Bronchial epithelial cell (primary cell): ENCODE data around the gene CORO1C. TPM values are rescaled to one million over a fixed set of nuclear protein-coding genes. Genes with fewer than 3 reads are reported as not detected.

Experiments
- DNase-seq: peaks from one replicate; pipeline ENCODE4 v3.0.0-alpha.2; 2010; ENCODE audit warnings: low read depth
- FAIRE-seq: peaks from 2 replicates; lab custom pipeline; 2011; peaks lifted over from hg19 to GRCh38; lab: Jason Lieb, UNC
- H3K27me3 ChIP-seq: 2 replicates; pipeline ENCODE4 v1.5.1; 2011; ENCODE audit warnings: low read length; ENCODE audit not compliant: control insufficient read depth, insufficient read depth
- H3K36me3 ChIP-seq: 2 replicates; pipeline ENCODE4 v1.5.1; 2011; ENCODE audit warnings: low read length; ENCODE audit not compliant: control insufficient read depth, insufficient read depth
- H3K4me3 ChIP-seq: 2 replicates; pipeline ENCODE4 v1.5.1; 2011; ENCODE audit warnings: mild to moderate bottlenecking, low read depth, low read length, control low read depth
- total RNA-seq: library from RNA; depleted of rRNA; stranded (reverse); fragments of >200 nt; gene quantifications from 2 replicates; pipeline ENCODE4 v1.2.1, GENCODE V29; 2014
- TF ChIP-seq, protein P1 (sequence below): IDR thresholded peaks from 2 replicates; pipeline ENCODE4 v1.5.1; 2011; ENCODE audit warnings: mild to moderate bottlenecking, moderate library complexity, low read length, control low read depth, inconsistent platforms; ENCODE audit not compliant: insufficient read depth, severe bottlenecking

Gene CORO1C
- total RNA-seq, 1 donor from 2014 or later: 152 TPM

DNA sequence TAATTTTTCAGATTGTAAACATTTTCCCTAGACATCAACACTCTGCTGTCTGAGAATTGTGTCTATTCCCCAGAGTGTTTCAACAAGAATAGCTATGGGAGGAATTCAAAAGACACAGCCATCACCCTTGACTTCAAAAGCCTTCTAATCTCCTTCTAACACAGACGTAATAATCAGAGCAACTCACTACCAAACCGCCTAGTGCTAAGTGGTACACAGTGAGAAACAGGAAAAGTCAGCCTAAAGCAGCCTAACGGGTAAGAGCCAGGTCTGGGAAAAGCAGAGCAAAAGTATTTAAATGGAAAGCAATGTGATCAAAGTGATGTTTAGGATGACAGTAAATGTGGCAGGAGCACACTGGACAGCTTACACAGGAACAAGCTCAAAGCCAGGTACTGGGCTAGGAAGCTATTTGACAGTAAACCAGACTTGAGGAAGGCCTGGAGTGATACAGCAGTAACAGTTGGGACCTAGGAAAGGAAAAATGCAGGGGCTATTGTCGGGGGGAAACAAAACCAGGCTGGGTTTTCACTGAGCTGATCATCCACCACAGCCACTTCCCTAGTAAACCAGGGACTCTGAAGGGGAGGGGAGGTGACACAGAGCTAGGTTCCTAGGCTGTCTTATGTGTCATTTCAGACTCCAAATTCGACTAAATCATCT, 29.4 kb downstream of the CORO1C start:
- FAIRE-seq (no peak), DNase-seq (peak; percentile 62)
- Histone ChIP-seq H3K4me3 (no peak overlapping the region), H3K36me3 (peaks cover 5% of the 10 kb centered on the region), H3K27me3 (no peaks in the 10 kb centered on the region)
- TF ChIP-seq, protein P1, sequence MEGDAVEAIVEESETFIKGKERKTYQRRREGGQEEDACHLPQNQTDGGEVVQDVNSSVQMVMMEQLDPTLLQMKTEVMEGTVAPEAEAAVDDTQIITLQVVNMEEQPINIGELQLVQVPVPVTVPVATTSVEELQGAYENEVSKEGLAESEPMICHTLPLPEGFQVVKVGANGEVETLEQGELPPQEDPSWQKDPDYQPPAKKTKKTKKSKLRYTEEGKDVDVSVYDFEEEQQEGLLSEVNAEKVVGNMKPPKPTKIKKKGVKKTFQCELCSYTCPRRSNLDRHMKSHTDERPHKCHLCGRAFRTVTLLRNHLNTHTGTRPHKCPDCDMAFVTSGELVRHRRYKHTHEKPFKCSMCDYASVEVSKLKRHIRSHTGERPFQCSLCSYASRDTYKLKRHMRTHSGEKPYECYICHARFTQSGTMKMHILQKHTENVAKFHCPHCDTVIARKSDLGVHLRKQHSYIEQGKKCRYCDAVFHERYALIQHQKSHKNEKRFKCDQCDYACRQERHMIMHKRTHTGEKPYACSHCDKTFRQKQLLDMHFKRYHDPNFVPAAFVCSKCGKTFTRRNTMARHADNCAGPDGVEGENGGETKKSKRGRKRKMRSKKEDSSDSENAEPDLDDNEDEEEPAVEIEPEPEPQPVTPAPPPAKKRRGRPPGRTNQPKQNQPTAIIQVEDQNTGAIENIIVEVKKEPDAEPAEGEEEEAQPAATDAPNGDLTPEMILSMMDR: no peak

DNA sequence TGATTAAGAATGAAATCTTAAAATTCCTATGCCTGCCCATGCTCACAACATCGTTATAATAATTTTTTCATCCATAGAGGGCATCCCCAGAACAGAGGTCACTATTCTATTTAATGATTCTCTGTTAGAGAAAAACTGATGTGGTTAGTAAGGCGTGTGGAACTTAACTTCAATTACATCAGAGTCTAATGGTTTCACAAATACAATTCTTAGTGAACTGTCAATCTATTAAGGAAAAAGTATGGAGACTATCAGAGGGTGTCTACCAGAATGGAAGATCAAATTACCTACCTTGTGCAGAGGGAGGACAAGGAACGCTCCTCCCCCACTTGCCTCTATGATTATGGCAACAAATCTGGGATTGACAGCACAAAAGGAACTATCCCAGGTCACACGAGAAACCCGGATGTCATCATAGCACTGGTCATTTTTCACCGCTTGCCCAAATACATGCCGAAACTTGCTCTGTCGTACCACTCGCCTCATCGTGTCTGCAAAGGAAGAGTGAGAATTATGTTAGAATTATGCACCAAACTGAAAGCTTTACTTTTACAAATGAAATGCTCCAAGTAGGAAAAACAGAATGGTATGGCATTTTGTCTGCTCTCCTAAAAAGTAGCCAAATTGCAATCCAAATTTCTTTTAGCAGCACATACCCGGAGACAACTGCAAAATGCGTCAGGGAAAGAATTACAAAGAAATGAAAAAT, 30.3 kb downstream of the CORO1C start:
- Histone ChIP-seq H3K4me3 (no peak overlapping the region), H3K27me3 (no peaks in the 10 kb centered on the region), H3K36me3 (peaks cover 5% of the 10 kb centered on the region)
- DNase-seq (peak; percentile 96), FAIRE-seq (no peak)
- TF ChIP-seq, protein P1: no peak

DNA sequence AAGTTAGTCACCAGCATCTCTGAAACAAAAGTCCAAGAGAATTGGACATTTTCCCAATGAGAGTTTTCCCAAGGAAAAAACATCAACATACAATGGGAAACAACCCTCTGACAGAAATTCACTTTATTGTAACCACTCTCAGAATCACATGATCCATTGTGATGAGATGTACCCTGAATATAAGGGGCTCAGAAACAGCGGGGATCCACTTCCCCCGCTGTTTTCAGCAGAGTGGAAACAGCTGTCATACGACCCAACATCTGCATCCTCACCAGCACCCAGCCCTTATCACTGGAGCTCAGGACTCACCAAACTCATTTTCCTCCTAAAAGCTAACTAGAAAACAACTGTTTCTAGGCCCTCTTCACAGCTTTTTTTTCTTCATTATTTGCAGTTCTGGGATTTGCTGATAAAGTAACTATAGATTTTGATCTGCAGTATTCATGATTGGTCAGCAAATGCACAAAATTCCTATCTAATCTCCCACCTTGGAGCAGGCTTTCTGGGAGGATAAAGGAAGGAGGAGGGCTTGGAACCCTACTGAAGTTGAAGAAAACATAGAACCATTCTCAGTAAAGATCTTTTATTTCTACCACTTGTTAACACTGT, 31.3 kb downstream of the CORO1C start:
- DNase-seq (no peak), FAIRE-seq (no peak)
- no peaks in the 10 kb centered on the region for H3K27me3 ChIP-seq
- H3K36me3 ChIP-seq: peaks cover 5% of the 10 kb centered on the region
- TF ChIP-seq, protein P1: no peak
- H3K4me3 ChIP-seq: no peak overlapping the region

DNA sequence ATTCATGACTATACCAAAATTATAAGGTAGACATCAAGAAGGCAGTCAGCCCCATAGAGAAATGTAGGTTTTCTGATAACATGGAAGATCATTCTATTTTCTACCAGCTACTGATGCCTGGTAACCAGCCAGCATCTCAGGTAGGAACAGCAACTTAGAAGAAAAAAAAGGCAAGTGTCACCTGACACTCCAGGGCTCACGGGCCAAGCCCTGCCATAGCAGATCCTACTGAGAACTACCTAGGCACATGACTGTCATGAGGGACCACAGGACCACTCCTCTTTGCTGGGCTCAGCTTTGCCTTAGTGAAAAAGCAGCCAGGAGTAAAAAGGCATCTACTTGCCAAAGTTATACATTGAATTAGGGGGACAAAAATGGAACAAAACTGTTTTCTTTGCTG, 33.4 kb downstream of the CORO1C start:
- H3K4me3 ChIP-seq: no peak overlapping the region
- peaks cover 4% of the 10 kb centered on the region for H3K36me3 ChIP-seq
- TF ChIP-seq, protein P1: no peak
- FAIRE-seq (no peak), DNase-seq (no peak)
- no peaks in the 10 kb centered on the region for H3K27me3 ChIP-seq

DNA sequence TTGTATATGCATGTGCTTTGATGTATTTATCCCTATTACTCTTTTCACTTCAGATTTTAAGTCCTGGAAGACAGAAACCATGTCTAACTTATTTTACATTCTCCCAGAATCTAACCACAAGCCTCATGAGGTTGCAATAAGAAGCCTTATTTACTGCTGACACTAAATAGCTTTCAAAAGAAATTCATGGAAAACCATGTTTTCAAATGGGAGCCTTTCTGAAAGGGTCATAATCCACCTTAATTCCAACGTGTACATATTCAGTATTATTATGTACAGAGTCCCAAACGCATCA, 34.4 kb downstream of the CORO1C start:
- no peak for FAIRE-seq
- Histone ChIP-seq H3K36me3 (peaks cover 4% of the 10 kb centered on the region), H3K4me3 (no peak overlapping the region), H3K27me3 (no peaks in the 10 kb centered on the region)
- TF ChIP-seq, protein P1: no peak
- DNase-seq: no peak
